ENCODE data around the gene CFAP46.

- TF ChIP-seq CTCF (IDR thresholded peaks at IDR 0.05) (no peak), POLR2A (IDR thresholded peaks at IDR 0.05; ENCODE audit: low read depth) (no peak)
Observed at GRCh38 chr10:132839061-132839460, 103.3 kb downstream of the CFAP46 start.
